RPMI7951 (cell line): Measurements from ENCODE around the gene AR. TPM values are rescaled to one million over a fixed set of nuclear protein-coding genes. Genes with fewer than 3 reads are reported as not detected.

Source experiments
- DNase-seq: peaks from one replicate; pipeline ENCODE4 v3.0.0-alpha.2; 2012; ENCODE audit warnings: low read depth
- total RNA-seq: library from RNA; depleted of rRNA; stranded (reverse); fragments of >200 nt; shearing (Covaris generic); gene quantifications from 2 replicates; pipeline ENCODE4 v1.2.3, GENCODE V29; 2014; rRNA removed

Gene AR, protein sequence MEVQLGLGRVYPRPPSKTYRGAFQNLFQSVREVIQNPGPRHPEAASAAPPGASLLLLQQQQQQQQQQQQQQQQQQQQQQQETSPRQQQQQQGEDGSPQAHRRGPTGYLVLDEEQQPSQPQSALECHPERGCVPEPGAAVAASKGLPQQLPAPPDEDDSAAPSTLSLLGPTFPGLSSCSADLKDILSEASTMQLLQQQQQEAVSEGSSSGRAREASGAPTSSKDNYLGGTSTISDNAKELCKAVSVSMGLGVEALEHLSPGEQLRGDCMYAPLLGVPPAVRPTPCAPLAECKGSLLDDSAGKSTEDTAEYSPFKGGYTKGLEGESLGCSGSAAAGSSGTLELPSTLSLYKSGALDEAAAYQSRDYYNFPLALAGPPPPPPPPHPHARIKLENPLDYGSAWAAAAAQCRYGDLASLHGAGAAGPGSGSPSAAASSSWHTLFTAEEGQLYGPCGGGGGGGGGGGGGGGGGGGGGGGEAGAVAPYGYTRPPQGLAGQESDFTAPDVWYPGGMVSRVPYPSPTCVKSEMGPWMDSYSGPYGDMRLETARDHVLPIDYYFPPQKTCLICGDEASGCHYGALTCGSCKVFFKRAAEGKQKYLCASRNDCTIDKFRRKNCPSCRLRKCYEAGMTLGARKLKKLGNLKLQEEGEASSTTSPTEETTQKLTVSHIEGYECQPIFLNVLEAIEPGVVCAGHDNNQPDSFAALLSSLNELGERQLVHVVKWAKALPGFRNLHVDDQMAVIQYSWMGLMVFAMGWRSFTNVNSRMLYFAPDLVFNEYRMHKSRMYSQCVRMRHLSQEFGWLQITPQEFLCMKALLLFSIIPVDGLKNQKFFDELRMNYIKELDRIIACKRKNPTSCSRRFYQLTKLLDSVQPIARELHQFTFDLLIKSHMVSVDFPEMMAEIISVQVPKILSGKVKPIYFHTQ
- 12.5 and 13.0 TPM in 2 replicates for total RNA-seq

DNA sequence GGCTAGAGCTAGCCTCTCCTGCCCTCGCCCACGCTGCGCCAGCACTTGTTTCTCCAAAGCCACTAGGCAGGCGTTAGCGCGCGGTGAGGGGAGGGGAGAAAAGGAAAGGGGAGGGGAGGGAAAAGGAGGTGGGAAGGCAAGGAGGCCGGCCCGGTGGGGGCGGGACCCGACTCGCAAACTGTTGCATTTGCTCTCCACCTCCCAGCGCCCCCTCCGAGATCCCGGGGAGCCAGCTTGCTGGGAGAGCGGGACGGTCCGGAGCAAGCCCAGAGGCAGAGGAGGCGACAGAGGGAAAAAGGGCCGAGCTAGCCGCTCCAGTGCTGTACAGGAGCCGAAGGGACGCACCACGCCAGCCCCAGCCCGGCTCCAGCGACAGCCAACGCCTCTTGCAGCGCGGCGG lies at the start of gene AR:
AR (plus strand) TSS at position 204 of the 400 bp plus-strand sequence. CDS start 1,126 bp downstream, outside the sequence.
- peak; percentile 88 for DNase-seq

DNA sequence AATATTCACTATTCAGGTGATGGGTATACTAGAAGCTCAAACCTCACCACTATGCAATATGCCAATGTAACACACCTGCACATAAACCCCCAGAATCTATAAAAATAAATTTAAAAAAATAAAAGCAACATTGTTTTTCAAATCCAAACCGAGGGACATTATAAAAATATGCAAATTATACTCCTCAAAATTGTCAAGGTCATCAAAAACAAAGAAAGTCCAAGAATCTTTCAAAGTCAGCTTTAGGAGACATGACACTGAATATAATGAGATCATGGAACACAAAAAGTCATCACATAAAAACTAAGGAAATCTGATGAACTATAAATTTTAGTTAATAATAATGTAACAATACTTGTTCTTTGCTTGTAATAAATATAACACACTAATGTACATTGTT lies 43.2 kb upstream of the AR start:
- DNase-seq = no peak

DNA sequence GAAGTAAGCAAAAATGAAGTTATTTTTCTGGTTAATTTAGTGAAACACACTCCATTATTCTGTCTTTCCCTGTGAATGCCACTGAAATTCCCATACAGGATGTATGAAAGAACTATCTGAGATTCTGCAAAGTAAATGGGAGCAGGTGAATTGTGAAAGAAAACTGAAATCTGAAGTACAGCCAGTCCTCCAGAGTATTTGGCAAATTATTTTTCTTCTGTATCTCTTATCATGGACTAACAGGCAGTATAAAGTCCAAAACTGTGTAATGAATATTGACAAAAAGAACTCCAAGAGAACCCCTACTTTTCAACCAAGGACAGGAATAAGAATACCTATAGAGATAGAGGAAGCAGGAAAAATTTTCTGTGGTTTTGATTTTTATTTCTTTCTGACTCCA lies 40.8 kb upstream of the AR start:
- DNase-seq = no peak

DNA sequence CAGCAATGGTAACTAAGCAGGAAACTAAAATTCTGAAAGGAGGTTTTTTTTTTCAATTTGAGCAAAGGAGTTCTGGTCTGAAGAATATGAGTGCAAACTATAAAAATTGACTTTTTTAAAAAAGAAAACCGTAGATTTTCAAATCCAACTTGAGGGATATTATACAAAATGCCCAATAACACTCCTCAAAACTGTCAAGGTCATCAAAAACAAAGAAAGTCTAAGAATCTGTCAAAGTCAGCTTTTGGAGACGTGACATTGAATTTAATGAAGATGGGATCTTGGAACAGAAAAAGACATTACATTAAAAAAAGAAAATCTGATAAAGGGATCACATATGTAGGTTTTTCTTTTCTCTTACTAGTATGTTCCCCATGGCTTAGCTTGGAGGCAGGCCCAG lies 40.4 kb upstream of the AR start:
- no peak for DNase-seq

DNA sequence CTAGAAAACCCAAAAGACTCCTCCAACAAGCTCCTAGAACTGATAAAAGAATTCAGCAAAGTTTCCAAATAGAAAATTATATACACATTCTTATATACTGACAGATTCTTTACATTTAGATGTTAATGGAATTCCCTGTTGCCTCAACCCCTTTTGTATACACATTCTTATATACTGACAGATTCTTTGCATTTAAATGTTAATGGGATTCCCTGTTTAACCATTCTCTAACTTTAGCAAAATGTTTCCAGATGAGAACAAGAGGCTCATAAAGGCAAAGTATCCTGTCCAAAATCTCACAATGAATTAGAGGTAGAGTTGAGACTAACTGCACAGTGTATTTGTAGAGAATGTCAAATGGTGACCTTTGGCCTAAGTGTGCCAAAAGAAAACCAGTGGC lies 23.1 kb upstream of the AR start:
- no peak for DNase-seq

DNA sequence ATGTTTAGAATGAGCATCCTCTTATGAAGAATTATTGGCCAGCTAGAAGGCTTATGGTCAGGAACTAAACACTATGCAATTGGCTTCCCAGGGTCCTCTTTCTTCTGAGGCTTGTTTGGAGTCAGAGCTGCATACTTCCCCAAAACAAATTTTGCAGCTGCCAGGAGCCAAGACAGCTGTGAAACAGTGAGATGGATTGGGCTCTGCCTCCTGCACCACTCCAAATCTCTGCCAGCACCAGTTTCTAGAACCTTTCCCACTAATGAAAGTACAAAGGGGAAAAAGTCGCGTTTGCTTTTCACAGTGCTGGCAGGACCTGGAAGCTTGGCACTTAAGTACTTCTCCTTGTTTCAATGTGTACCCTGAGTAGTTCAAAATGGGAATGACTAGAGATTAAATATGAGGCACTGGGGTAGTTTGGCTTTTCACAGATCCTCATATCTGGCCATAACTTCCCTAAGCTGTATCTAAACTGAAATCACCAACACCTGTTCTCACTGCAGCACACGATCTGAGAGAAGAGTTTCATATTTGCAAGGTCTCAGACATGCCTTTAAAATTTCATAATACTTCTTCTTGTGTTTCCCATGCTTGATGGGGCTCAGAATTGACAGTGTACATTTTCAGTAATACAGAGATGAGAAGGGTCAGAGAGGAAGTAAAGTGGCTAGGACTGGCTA lies 20.7 kb upstream of the AR start:
- no peak for DNase-seq

DNA sequence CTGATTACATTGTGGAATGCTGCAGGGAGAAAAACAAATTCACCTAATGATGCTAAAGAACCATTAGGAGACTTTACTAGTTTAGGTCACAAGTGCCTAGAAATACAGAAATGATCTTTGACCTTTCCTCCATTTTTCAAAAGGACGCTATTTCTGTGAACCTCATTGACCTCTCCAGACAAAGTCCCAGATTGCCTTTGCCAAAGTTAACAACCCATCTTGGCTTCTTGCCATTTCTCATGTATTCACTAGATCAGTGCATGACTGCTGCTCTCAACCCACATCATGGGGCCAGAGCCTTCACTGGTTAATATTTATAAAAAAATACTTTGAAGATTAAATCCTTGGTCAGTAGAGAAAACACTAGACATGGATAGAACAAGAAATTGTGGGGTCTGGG lies 19.9 kb upstream of the AR start:
- no peak for DNase-seq

DNA sequence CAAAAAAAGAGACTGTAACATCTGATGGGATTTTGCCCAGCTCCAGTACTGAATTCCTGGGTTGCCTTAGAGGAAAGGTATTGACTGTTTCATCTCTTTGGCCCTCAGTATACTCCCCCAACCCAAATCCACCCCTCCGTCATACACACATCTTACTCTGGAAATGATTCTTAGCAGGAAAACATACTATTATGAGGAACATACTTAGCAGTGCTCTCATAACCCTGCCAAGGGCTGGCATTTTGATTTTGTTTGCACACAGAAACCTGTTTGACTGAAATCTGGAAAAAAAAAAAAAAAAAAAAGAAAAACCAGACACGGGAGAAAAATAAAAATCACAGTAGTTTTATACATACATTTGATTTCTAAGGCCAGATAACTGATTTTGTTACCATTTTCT lies 19.4 kb upstream of the AR start:
- no peak for DNase-seq

DNA sequence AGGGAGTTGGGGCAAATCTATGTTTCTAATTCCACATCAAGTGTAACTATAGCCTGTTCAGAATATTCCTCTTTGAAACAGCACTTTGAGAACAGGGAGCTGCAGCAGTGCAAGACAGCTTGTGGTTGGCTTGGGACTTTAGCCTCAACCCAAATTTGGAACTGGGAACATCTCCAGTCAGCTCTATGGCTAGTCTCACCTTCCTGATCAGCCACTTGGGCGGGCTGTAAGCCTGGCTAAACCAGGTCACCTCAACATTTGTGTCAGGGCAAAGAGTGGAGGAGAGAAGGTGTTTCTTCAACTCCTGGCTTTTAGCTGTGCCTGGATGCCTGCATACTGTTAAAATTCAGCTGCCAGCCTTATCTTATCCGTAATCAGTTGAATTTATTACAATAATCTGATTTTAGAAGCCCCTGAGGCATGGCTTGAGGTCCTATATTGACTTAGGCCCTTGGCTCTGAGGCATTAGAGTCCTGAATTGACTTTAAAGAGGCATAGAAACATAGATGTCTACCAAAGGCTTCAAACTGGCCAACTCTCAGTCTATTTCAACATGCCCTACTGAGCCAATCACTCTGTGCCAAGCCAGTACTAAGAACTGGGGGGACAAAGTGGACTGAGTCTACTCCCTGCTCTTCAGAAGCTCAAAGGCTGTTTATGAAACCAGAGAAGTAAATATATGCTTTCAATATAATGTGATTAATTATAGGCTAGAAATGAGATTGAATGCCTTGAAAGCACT lies 18.7 kb upstream of the AR start:
- DNase-seq = no peak

DNA sequence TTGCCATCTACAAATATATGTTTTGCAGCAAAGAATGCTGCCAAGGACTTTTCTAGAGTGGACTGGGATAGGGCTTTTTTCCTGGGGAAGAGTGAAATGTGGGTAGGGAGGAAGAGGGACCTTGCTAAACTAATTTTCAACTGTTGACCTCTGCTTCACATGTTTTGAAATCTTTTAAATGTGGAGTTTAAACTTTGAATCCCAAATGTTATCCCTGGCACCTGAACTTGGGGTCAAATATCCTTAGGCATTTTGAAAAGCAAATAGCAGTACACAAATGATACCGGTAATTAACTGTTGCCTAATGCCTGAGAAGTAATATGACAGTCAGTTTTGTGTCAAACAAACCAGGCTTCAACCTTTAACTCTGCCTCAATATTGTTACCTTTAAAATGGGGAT lies 7.3 kb upstream of the AR start:
- no peak for DNase-seq

DNA sequence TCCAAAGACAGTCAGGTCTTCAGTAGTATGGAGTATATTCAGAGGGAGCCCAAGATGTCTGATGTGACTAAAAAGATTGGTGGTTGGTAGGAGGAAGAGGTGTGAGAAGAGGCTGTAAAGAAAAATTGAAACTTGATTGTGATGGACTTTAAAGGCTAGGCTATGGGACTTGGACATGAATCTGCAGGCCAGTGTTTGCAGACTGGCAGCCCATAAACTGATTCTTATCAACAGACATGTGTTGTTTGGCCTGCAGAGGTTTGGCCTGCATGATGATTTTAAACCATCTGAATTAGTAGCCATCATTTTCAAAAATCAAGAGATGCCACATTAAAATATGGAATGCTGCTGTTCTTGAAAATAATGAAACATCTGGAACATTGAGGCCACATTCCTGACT lies 5.4 kb upstream of the AR start:
- DNase-seq = no peak

DNA sequence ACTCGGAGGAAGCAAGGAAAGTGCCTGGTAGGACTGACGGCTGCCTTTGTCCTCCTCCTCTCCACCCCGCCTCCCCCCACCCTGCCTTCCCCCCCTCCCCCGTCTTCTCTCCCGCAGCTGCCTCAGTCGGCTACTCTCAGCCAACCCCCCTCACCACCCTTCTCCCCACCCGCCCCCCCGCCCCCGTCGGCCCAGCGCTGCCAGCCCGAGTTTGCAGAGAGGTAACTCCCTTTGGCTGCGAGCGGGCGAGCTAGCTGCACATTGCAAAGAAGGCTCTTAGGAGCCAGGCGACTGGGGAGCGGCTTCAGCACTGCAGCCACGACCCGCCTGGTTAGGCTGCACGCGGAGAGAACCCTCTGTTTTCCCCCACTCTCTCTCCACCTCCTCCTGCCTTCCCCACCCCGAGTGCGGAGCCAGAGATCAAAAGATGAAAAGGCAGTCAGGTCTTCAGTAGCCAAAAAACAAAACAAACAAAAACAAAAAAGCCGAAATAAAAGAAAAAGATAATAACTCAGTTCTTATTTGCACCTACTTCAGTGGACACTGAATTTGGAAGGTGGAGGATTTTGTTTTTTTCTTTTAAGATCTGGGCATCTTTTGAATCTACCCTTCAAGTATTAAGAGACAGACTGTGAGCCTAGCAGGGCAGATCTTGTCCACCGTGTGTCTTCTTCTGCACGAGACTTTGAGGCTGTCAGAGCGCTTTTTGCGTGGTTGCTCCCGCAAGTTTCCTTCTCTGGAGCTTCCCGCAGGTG lies 637 bp downstream of the AR start:
- DNase-seq = peak; percentile 51

DNA sequence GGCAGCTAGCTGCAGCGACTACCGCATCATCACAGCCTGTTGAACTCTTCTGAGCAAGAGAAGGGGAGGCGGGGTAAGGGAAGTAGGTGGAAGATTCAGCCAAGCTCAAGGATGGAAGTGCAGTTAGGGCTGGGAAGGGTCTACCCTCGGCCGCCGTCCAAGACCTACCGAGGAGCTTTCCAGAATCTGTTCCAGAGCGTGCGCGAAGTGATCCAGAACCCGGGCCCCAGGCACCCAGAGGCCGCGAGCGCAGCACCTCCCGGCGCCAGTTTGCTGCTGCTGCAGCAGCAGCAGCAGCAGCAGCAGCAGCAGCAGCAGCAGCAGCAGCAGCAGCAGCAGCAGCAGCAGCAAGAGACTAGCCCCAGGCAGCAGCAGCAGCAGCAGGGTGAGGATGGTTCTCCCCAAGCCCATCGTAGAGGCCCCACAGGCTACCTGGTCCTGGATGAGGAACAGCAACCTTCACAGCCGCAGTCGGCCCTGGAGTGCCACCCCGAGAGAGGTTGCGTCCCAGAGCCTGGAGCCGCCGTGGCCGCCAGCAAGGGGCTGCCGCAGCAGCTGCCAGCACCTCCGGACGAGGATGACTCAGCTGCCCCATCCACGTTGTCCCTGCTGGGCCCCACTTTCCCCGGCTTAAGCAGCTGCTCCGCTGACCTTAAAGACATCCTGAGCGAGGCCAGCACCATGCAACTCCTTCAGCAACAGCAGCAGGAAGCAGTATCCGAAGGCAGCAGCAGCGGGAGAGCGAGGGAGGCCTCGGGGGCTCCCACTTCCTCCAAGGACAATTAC lies 1.4 kb downstream of the AR start:
- peak; percentile 92 for DNase-seq

DNA sequence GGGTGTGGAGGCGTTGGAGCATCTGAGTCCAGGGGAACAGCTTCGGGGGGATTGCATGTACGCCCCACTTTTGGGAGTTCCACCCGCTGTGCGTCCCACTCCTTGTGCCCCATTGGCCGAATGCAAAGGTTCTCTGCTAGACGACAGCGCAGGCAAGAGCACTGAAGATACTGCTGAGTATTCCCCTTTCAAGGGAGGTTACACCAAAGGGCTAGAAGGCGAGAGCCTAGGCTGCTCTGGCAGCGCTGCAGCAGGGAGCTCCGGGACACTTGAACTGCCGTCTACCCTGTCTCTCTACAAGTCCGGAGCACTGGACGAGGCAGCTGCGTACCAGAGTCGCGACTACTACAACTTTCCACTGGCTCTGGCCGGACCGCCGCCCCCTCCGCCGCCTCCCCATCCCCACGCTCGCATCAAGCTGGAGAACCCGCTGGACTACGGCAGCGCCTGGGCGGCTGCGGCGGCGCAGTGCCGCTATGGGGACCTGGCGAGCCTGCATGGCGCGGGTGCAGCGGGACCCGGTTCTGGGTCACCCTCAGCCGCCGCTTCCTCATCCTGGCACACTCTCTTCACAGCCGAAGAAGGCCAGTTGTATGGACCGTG lies 2.2 kb downstream of the AR start:
- peak; percentile 43 for DNase-seq

DNA sequence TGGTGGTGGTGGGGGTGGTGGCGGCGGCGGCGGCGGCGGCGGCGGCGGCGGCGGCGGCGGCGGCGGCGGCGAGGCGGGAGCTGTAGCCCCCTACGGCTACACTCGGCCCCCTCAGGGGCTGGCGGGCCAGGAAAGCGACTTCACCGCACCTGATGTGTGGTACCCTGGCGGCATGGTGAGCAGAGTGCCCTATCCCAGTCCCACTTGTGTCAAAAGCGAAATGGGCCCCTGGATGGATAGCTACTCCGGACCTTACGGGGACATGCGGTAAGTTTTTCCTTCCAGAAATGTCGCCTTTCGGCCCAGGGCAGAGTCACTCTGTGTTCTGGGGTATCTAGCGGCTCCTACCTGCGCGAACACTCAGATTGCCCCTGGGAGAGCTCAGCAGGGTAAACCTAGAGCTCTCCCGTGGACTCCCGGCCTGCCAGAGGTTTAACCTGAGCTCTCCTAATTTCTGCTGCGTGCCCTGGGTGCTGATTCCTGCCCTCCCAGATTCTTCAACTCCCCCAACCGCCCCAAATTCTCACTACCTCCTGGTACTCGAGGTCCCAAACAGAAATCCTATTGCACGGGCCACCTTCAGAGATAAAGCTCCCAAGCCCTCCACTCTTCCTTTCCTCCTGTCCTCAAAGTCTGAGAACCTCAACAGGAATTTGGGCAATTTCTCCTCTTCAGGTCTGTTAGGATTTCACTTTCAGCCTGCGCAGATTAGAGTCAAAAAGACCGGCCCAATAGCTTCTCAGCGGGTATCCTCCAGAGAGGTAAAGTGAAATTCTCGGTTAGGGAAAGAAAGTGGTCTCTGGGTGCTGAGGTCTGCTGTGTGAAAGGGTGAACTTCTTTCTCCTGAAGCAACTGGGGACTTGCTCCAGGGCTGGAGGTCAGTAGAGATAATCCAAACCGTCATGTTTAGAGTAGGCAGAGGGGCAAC lies 2.9 kb downstream of the AR start:
- peak; percentile 6 for DNase-seq

DNA sequence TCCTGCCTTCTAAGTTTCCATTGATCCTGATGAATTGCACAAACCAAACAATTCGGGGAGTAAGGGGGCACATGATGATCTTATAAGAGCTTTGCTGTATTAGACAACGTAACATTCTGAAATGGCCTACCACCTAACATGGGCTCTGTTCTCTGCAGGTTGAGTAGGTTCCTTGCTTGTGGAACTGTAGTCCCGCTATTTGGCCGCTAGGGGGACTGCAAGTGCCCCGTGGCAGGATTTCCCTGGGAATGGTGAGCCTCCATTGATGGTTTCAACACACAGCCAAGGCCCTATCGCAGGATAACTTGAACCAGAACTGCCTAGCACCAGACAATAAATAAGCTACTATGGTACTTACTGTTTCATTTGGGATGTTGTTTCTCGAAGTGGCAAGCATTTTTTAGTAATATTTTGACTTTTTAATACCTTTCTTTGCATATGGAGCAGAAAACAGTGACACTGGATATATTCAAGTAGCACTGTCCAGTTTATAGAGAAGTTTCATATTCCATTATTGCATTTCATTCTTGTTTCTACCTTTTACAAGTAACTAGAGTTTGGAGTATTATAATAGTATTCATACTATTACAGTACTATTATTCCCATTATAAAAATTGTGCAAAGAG lies 11.9 kb downstream of the AR start:
- peak; percentile 64 for DNase-seq

DNA sequence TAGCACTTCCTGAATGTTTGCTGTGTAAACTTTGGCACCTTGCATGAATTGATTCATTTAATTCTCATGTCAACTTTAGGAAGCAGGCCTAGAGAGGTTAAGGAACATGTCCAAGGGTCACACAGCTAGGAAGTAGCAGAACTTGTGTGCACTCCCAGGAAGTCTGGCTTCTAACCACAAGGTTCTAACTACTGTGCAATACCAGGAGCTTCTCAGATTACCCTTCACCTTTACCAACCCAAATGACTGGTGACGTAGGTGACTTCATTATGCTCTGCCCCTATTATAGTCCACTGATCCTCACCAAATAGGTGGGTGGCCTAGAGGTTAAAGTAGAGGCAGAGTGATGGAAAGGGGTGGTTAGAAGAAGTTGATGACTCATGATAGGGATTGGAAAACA lies 14.4 kb downstream of the AR start:
- no peak for DNase-seq
